Activated T-helper 17 cell treated with anti-CD3 and anti-CD28 coated beads, Interleukin-2, amount 50 U/mL, for 72 hours (primary cell): Measurements from ENCODE around the gene VMAC. TPM values are rescaled to one million over a fixed set of nuclear protein-coding genes. Genes with fewer than 3 reads are reported as not detected.

Experiments
- ATAC-seq: fragments of 150-1000 bp; cut with Tn5 transposase; replicated peaks from 2 replicates; pipeline ENCODE4 v1.10.0; 2021; ENCODE audit warnings: mild to moderate bottlenecking, moderate library complexity
- H3K27ac Mint-ChIP-seq: one replicate; pipeline ENCODE4 v1.8.0; 2022; ENCODE audit warnings: mixed read lengths
- H3K27me3 Mint-ChIP-seq: one replicate; pipeline ENCODE4 v1.8.0; 2022; ENCODE audit warnings: mixed read lengths
- H3K36me3 Mint-ChIP-seq: one replicate; pipeline ENCODE4 v1.8.0; 2022; ENCODE audit warnings: low read depth, mild to moderate bottlenecking, mixed read lengths
- H3K4me1 Mint-ChIP-seq: one replicate; pipeline ENCODE4 v1.8.0; 2022; ENCODE audit warnings: mixed read lengths
- H3K4me3 Mint-ChIP-seq: one replicate; pipeline ENCODE4 v1.8.0; 2022; ENCODE audit warnings: mild to moderate bottlenecking, mixed read lengths
- H3K9me3 Mint-ChIP-seq: one replicate; pipeline ENCODE4 v1.8.0; 2022; ENCODE audit warnings: mixed read lengths
- total RNA-seq, 2 donors: library from RNA; stranded (reverse); gene quantifications; one replicate each; pipeline ENCODE4 v1.2.3, GENCODE V29; 2022

VMAC gene
- total RNA-seq, 2 donors from 2014 or later: 3.7 to 4.4 TPM

DNA sequence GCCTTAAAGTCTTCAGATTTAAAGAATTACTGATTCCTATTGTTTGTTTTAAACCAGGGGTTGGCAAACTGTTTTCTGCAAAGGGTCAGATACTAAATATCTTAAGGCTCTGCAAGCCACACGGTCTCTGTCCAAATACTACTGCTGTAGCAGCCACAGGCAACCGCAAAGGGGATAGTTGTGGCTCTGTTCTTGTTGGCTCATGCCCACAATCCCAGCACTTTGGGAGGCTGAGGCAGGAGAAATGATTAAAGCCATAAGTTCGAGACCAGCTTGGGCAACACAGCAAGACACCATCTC lies 50.9 kb downstream of the VMAC start:
- Mint-ChIP-seq H3K36me3 (peaks cover 40% of the 10 kb centered on the region), H3K4me1 (peaks cover 48% of the 10 kb centered on the region), H3K27me3 (no peaks in the 10 kb centered on the region), H3K27ac (peak overlapping the region; percentile 94), H3K9me3 (no peaks in the 10 kb centered on the region), H3K4me3 (peak overlapping the region; percentile 84)
- no peak for ATAC-seq

DNA sequence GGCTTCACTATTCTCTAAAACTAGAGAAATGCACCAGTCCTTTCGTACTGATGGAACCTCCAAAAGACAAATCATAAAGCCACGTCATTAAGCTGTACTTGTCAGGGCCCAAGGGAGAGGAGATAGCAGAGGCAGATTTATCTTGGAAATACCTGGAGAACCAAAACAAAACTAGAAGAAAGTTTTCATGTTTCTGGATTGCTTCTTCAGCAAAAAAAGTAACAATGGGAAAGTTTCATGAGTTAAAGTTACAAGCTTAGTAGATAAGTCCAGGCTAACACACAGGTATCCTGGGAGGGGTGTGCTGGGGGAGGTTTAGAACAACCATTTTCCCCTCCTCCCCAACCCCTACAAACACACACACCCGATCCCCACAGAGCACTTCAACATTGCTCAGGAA lies 51.7 kb downstream of the VMAC start:
- Mint-ChIP-seq H3K27me3 (no peaks in the 10 kb centered on the region), H3K9me3 (no peaks in the 10 kb centered on the region), H3K4me1 (peaks cover 46% of the 10 kb centered on the region), H3K27ac (peak overlapping the region; percentile 94), H3K4me3 (no peak overlapping the region), H3K36me3 (peaks cover 33% of the 10 kb centered on the region)
- no peak for ATAC-seq

DNA sequence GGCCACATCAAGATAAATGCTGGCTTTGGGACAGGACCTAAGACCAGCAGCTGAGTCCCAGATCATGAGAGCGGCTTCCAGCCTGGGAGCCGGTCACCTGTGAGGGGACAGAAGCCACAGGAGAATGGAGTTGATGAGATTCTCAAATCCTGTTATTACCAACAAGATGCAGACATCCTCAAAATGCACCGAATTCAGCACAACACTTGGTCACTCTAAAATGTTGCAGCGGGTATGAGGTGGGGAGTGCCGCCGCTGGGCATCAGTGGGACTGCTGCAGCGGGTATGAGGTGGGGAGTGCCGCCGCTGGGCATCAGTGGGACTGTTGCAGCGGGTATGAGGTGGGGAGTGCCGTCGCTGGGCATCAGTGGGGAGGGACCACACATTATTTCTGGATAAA lies 52.1 kb downstream of the VMAC start:
- ATAC-seq: no peak
- Mint-ChIP-seq H3K4me1 (peaks cover 45% of the 10 kb centered on the region), H3K27ac (peak overlapping the region; percentile 94), H3K36me3 (peaks cover 30% of the 10 kb centered on the region), H3K9me3 (no peaks in the 10 kb centered on the region), H3K4me3 (no peak overlapping the region), H3K27me3 (no peaks in the 10 kb centered on the region)

DNA sequence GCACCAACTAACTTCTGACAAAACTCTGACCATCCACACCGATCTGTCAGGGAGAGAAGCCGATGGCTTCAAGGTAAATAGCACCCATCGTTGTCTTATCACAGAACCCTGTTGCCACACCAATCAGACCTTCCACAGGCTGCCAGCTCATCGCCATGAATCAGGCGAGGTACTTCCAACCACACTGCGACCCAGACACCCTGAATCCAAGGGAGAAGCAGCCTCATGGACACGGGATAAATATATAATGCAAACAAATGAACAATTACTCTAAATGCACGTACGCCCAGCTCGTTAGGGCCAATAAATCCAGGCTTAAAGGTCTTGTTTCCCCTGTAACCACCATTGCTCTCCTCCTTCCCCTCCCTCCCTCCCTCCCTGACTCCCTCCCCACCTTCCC lies 52.5 kb downstream of the VMAC start:
- Mint-ChIP-seq H3K36me3 (peaks cover 34% of the 10 kb centered on the region), H3K27ac (peak overlapping the region; percentile 94), H3K4me1 (peaks cover 47% of the 10 kb centered on the region), H3K9me3 (no peaks in the 10 kb centered on the region), H3K4me3 (no peak overlapping the region), H3K27me3 (no peaks in the 10 kb centered on the region)
- ATAC-seq: no peak

DNA sequence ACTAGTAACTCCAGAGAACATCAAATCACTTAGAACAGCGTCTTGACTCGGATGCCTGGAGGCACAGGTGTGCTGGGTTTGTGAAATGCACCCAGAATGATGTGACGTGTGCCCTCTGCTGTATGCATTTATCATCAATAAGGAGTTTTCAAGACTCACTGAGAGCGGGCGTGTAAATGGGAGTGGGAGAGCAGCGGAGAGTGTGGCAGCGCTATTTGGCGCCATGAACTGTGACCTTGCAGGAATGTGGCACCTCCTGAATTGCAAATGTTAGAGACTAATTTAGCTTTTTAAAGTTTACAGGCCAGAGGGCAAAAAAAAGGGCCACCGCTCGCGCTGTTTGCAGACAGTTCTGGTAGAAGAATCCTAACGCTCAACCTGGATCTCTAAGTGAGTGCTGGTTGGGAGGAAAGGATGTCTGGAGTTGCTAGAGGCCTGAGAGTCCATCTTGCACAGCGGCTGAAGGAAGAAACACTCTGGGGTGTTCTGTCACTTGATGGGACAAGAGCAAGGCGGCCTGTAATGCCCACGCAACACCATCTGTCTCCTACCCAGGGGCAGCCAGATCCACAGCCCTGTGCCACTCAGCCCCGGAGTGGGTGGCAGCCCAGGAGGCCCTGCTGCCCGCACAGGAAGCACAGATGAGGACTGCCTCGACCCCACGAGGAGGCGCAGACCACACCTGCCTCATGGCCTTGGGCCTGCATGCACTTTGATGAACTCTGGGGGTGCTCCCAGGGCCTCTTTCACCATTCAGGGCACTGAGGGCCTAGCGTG lies 53.6 kb downstream of the VMAC start:
- Mint-ChIP-seq H3K27me3 (no peaks in the 10 kb centered on the region), H3K4me1 (peaks cover 47% of the 10 kb centered on the region), H3K36me3 (peaks cover 31% of the 10 kb centered on the region), H3K27ac (peak overlapping the region; percentile 72), H3K4me3 (no peak overlapping the region), H3K9me3 (no peaks in the 10 kb centered on the region)
- no peak for ATAC-seq

DNA sequence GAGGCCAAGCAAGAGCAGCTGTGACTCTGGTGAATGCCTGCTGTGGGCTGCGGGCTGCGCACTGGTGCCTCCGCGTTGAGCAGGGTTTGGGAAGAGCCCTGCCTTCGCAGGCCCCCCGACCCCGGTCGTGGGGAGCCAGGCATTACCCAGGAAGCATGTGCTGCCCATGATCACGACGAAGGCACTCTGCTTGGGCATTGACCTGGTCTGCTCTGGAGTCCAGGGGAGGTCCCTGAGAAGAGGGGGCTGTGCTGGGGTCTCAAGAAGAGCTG lies 54.1 kb downstream of the VMAC start:
- Mint-ChIP-seq H3K9me3 (no peaks in the 10 kb centered on the region), H3K36me3 (peaks cover 29% of the 10 kb centered on the region), H3K4me1 (peaks cover 46% of the 10 kb centered on the region), H3K4me3 (no peak overlapping the region), H3K27ac (peak overlapping the region; percentile 72), H3K27me3 (no peaks in the 10 kb centered on the region)
- no peak for ATAC-seq

DNA sequence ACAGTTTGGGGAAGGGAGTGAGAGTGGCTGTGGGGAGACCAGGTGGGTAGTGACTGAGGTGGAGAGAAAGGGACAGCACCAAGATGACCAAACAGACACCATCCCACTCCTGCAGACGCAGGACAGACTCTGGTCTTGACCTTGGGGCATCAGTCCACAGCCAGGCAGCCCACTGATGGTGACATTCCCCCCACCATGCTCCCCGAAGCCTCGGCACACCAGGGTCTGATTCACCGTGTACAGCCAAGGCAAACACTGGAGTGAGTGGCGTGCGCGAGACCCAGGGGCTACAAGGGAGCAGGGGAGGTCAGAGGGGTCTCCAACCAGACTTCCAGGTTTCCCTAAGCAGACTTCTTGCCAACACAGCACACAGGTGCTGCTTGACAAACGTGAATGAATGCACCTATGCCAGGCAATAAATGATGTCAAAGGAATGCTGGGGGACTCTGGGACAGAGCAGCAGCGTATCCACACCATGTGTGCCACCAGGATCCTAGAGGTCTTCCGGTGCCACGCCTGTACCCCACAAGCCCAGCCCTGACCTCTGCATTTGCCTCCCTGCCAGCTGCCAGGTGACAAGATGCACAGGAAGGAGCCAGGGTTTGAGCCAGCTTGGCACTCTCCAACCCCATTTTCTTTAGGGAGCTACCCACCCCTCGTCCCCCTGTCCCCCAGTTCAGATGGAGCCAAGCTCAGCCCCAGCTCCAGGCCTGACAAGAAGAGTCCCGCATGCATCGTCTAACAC lies 54.8 kb downstream of the VMAC start:
- Mint-ChIP-seq H3K4me3 (no peak overlapping the region), H3K36me3 (peaks cover 28% of the 10 kb centered on the region), H3K27me3 (no peaks in the 10 kb centered on the region), H3K4me1 (peaks cover 46% of the 10 kb centered on the region), H3K9me3 (no peaks in the 10 kb centered on the region), H3K27ac (peak overlapping the region; percentile 92)
- ATAC-seq: no peak

Other genes with a start within 250 kb of the VMAC start
- gene MICOS13, start 224.4 kb upstream of the VMAC start, total RNA-seq: 10 to 100 TPM; 29.5 to 38.7 TPM
- gene HSD11B1L, start 223.8 kb upstream of the VMAC start, total RNA-seq: 1 to 10 TPM; 2.3 to 5.3 TPM
- gene RPL36, start 214.6 kb upstream of the VMAC start, total RNA-seq: 1,000 to 10,000 TPM in 1 of 2 donors, 100 to 1,000 TPM in 1; 860 to 1,029 TPM
- gene LONP1, start 184.7 kb upstream of the VMAC start, total RNA-seq: 100 to 1,000 TPM; 291 to 376 TPM
- not detected for gene CATSPERD, start 184.2 kb upstream of the VMAC start, total RNA-seq
- gene PRR22, start 120.1 kb upstream of the VMAC start, total RNA-seq: 1 to 10 TPM; 4.6 to 9.9 TPM
- 10 to 100 TPM; 46.8 to 73.6 TPM for gene DUS3L, start 113.7 kb upstream of the VMAC start, total RNA-seq
- gene NRTN, start 99.8 kb upstream of the VMAC start, total RNA-seq: under 1 TPM; 0.32 to 0.52 TPM
- not detected for gene FUT6, start 65.2 kb upstream of the VMAC start, total RNA-seq
- gene FUT3, start 53.4 kb upstream of the VMAC start, total RNA-seq: 1 to 10 TPM in 1 of 2 donors, not detected in 1; 1.4 TPM
- gene FUT5, start 34.3 kb upstream of the VMAC start, total RNA-seq: under 1 TPM in 1 of 2 donors, not detected in 1; 0.48 TPM
- gene NDUFA11, start 1.1 kb upstream of the VMAC start, total RNA-seq: 100 to 1,000 TPM; 162 to 249 TPM
- gene CAPS, start 9.4 kb downstream of the VMAC start, total RNA-seq: 1 to 10 TPM; 3.8 to 5.1 TPM
- 100 to 1,000 TPM in 1 of 2 donors, 10 to 100 TPM in 1; 81.4 to 112 TPM for gene RANBP3, start 73.3 kb downstream of the VMAC start, total RNA-seq
- 10 to 100 TPM in 1 of 2 donors, 1 to 10 TPM in 1; 9.7 to 20.7 TPM for gene RFX2, start 205.6 kb downstream of the VMAC start, total RNA-seq
- not detected for gene ACSBG2, start 230.8 kb downstream of the VMAC start, total RNA-seq